ENCODE results near the gene RPL11.

The RPL11 gene

GRCh38 chr1:23718482-23718881 lies 26.9 kb downstream of the RPL11 start:
- no peaks in the 10 kb centered on the region for H3K36me3 Mint-ChIP-seq (ENCODE audit: low read depth)
- no peak overlapping the region for H3K27ac Mint-ChIP-seq
- no peaks in the 10 kb centered on the region for H3K4me1 Mint-ChIP-seq
- H3K4me3 Mint-ChIP-seq = no peak overlapping the region
- no peaks in the 10 kb centered on the region for H3K9me3 Mint-ChIP-seq
- no peaks in the 10 kb centered on the region for H3K27me3 Mint-ChIP-seq (ENCODE audit: low read depth)
- TF ChIP-seq CTCF (IDR thresholded peaks at IDR 0.05; ENCODE audit: unreplicated experiment in 3 of 3) = peak; percentile 38 to 50 (median 39)

GRCh38 chr1:23719162-23719820 lies 27.7 kb downstream of the RPL11 start:
- H3K36me3 Mint-ChIP-seq (ENCODE audit: low read depth) = no peaks in the 10 kb centered on the region
- no peak overlapping the region for H3K4me3 Mint-ChIP-seq
- no peaks in the 10 kb centered on the region for H3K4me1 Mint-ChIP-seq
- H3K9me3 Mint-ChIP-seq = no peaks in the 10 kb centered on the region
- H3K27me3 Mint-ChIP-seq (ENCODE audit: low read depth) = no peaks in the 10 kb centered on the region
- no peak for TF ChIP-seq CTCF (IDR thresholded peaks at IDR 0.05; ENCODE audit: unreplicated experiment in 3 of 3)
- no peak overlapping the region for H3K27ac Mint-ChIP-seq

- no peaks in the 10 kb centered on the region for H3K4me1 Mint-ChIP-seq
- no peaks in the 10 kb centered on the region for H3K36me3 Mint-ChIP-seq (ENCODE audit: low read depth)
- no peak overlapping the region for H3K4me3 Mint-ChIP-seq
- TF ChIP-seq CTCF (IDR thresholded peaks at IDR 0.05; ENCODE audit: unreplicated experiment in 3 of 3) = no peak
- no peak overlapping the region for H3K27ac Mint-ChIP-seq
- H3K27me3 Mint-ChIP-seq (ENCODE audit: low read depth) = no peaks in the 10 kb centered on the region
- H3K9me3 Mint-ChIP-seq = no peaks in the 10 kb centered on the region
Observed at GRCh38 chr1:23720256-23720995, 28.8 kb downstream of the RPL11 start.

- H3K27me3 Mint-ChIP-seq (ENCODE audit: low read depth) = no peaks in the 10 kb centered on the region
- no peaks in the 10 kb centered on the region for H3K36me3 Mint-ChIP-seq (ENCODE audit: low read depth)
- no peak overlapping the region for H3K27ac Mint-ChIP-seq
- TF ChIP-seq CTCF (IDR thresholded peaks at IDR 0.05; ENCODE audit: unreplicated experiment in 3 of 3) = no peak
- no peaks in the 10 kb centered on the region for H3K9me3 Mint-ChIP-seq
- H3K4me1 Mint-ChIP-seq = no peaks in the 10 kb centered on the region
- no peak overlapping the region for H3K4me3 Mint-ChIP-seq
Observed at GRCh38 chr1:23722652-23723051, 31.0 kb downstream of the RPL11 start.

- no peaks in the 10 kb centered on the region for H3K27me3 Mint-ChIP-seq (ENCODE audit: low read depth)
- no peak for TF ChIP-seq CTCF (IDR thresholded peaks at IDR 0.05; ENCODE audit: unreplicated experiment in 3 of 3)
- H3K4me3 Mint-ChIP-seq = no peak overlapping the region
- H3K36me3 Mint-ChIP-seq (ENCODE audit: low read depth) = peaks cover 3% of the 10 kb centered on the region
- no peaks in the 10 kb centered on the region for H3K9me3 Mint-ChIP-seq
- H3K27ac Mint-ChIP-seq = no peak overlapping the region
- H3K4me1 Mint-ChIP-seq = peaks cover 5% of the 10 kb centered on the region
Observed at GRCh38 chr1:23726686-23727085, 35.1 kb downstream of the RPL11 start.
